ENCODE measurements around the gene CALCOCO1. TPM values are rescaled to one million over a fixed set of nuclear protein-coding genes. Genes with fewer than 3 reads are reported as not detected.

Gene CALCOCO1
- total and polyA plus RNA-seq, 2 of the 13 experiments (the other 11 are each of a cell fraction or from before 2014, with no cell fraction given): 7.7 to 47.7 TPM

GRCh38 chr12:53727310-53728041 is at the start of gene CALCOCO1 (continued):
- TF ChIP-seq FOXP4 (CRISPR knock-in tag; IDR thresholded peaks at IDR 0.05) (peak; percentile 43), BCLAF1 (IDR thresholded peaks at IDR 0.05) (no peak), ZNF720 (CRISPR knock-in tag; IDR thresholded peaks at IDR 0.05) (no peak), GTF2F1 (IDR thresholded peaks at IDR 0.05; ENCODE audit: low read length) (no peak), CSRNP2 (CRISPR knock-in tag; conservative IDR thresholded peaks at IDR 0.05; ENCODE audit: low read depth) (no peak), HNRNPUL1 (IDR thresholded peaks at IDR 0.05; ENCODE audit: low read depth, low read length) (no peak), GATAD2A (CRISPR knock-in tag; IDR thresholded peaks at IDR 0.05) (no peak), IKZF5 (CRISPR knock-in tag; IDR thresholded peaks at IDR 0.05) (0 out of 2 replicates have a peak, but pooled peaks have one; percentile 71), GLMP (CRISPR knock-in tag; IDR thresholded peaks at IDR 0.05; ENCODE audit: borderline replicate concordance) (no peak), KLF15 (CRISPR knock-in tag; IDR thresholded peaks at IDR 0.05; ENCODE audit: borderline replicate concordance) (no peak), ZNF143 (CRISPR knock-in tag; IDR thresholded peaks at IDR 0.05) (peak; percentile 99), ZNF234 (CRISPR knock-in tag; conservative IDR thresholded peaks at IDR 0.05) (no peak), KDM2A (CRISPR knock-in tag; IDR thresholded peaks at IDR 0.05; ENCODE audit: borderline replicate concordance, low read depth) (peak; percentile 39; the same call in 1 of the 2 replicates), EHMT2 (IDR thresholded peaks at IDR 0.05; ENCODE audit: borderline replicate concordance, low read depth, low read length) (no peak), ZNF747 (CRISPR knock-in tag; IDR thresholded peaks at IDR 0.05; ENCODE audit: borderline replicate concordance) (no peak), RBFOX2 (IDR thresholded peaks at IDR 0.05; ENCODE audit: low read depth, low read length) (no peak), CBFB (CRISPR knock-in tag; IDR thresholded peaks at IDR 0.05) (0 out of 2 replicates have a peak, but pooled peaks have one; percentile 30), MYNN (CRISPR knock-in tag; IDR thresholded peaks at IDR 0.05; ENCODE audit: low read depth) (no peak), ZNF7 (CRISPR knock-in tag; IDR thresholded peaks at IDR 0.05) (no peak), ISL2 (CRISPR knock-in tag; IDR thresholded peaks at IDR 0.05) (peak; percentile 38; the same call in 1 of the 2 replicates), ZNF563 (CRISPR knock-in tag; IDR thresholded peaks at IDR 0.05) (no peak), HDAC1 (CRISPR knock-in tag; IDR thresholded peaks at IDR 0.05) (peak; percentile 74)

All from HepG2 (cell line).